ENCODE data around the gene SLC10A3. TPM values are rescaled to one million over a fixed set of nuclear protein-coding genes. Genes with fewer than 3 reads are reported as not detected.
A peak's percentile ranks its signal among the peaks of the same experiment; 100 is the strongest.

The SLC10A3 gene
- total RNA-seq, 2 experiments from 2014 or later: 27.0 to 27.6 TPM

GRCh38 chrX:154476821-154477220 is 13.6 kb downstream of the SLC10A3 start:
- ChIA-PET POLR2A (interaction anchor here (1.2 to 5.8 kb wide), 5 partner anchors 9 to 78 kb away, joined by 4 to 27 read pairs (median 9); partner anchors contain the start of genes RPL10, SLC10A3 and UBL4A), CTCF (interaction anchor here (1.2 kb wide), 1 partner anchor 14 kb away, joined by 4 read pairs; the partner anchor contains the start of gene SLC10A3)
- no peaks in the 10 kb centered on the region for H3K27me3 Mint-ChIP-seq
- no peaks in the 10 kb centered on the region for H3K9me3 Mint-ChIP-seq
- DNase-seq: no peak
- H3K36me3 Mint-ChIP-seq (ENCODE audit: low read depth): peaks cover 3% of the 10 kb centered on the region
- H3K27ac Mint-ChIP-seq: peak overlapping the region; percentile 31
- H3K4me1 Mint-ChIP-seq: peaks cover 24% of the 10 kb centered on the region
- no peak overlapping the region for H3K4me3 Mint-ChIP-seq

GRCh38 chrX:154473683-154474082 is 16.7 kb downstream of the SLC10A3 start:
- Mint-ChIP-seq H3K27me3 (no peaks in the 10 kb centered on the region), H3K4me1 (peaks cover 17% of the 10 kb centered on the region), H3K27ac (peak overlapping the region; percentile 26), H3K36me3 (ENCODE audit: low read depth) (peaks cover 14% of the 10 kb centered on the region), H3K4me3 (no peak overlapping the region), H3K9me3 (no peaks in the 10 kb centered on the region)
- POLR2A ChIA-PET: no interaction called here
- DNase-seq: no peak
- CTCF ChIA-PET: no interaction called here

- H3K4me1 Mint-ChIP-seq: peaks cover 14% of the 10 kb centered on the region
- ChIA-PET POLR2A (no interaction called here), CTCF (no interaction called here)
- H3K9me3 Mint-ChIP-seq: no peaks in the 10 kb centered on the region
- H3K36me3 Mint-ChIP-seq (ENCODE audit: low read depth): peaks cover 14% of the 10 kb centered on the region
- H3K27me3 Mint-ChIP-seq: no peaks in the 10 kb centered on the region
- DNase-seq: no peak
- no peak overlapping the region for H3K27ac Mint-ChIP-seq
- H3K4me3 Mint-ChIP-seq: no peak overlapping the region
These were observed 17.5 kb downstream of the SLC10A3 start for GRCh38 chrX:154472685-154473632.

- no peak for DNase-seq
- H3K4me3 Mint-ChIP-seq: no peak overlapping the region
- no peak overlapping the region for H3K27ac Mint-ChIP-seq
- no peaks in the 10 kb centered on the region for H3K27me3 Mint-ChIP-seq
- H3K36me3 Mint-ChIP-seq (ENCODE audit: low read depth): peaks cover 14% of the 10 kb centered on the region
- no peaks in the 10 kb centered on the region for H3K9me3 Mint-ChIP-seq
- CTCF ChIA-PET: no interaction called here
- H3K4me1 Mint-ChIP-seq: peaks cover 7% of the 10 kb centered on the region
- POLR2A ChIA-PET: no interaction called here
These were observed 18.4 kb downstream of the SLC10A3 start for GRCh38 chrX:154471839-154472684.

- peaks cover 14% of the 10 kb centered on the region for H3K36me3 Mint-ChIP-seq (ENCODE audit: low read depth)
- no peak overlapping the region for H3K27ac Mint-ChIP-seq
- no peaks in the 10 kb centered on the region for H3K27me3 Mint-ChIP-seq
- no peak for DNase-seq
- H3K4me1 Mint-ChIP-seq: peaks cover 3% of the 10 kb centered on the region
- no peaks in the 10 kb centered on the region for H3K9me3 Mint-ChIP-seq
- H3K4me3 Mint-ChIP-seq: no peak overlapping the region
- ChIA-PET POLR2A (no interaction called here), CTCF (no interaction called here)
These were observed 19.4 kb downstream of the SLC10A3 start for GRCh38 chrX:154470914-154471568.

GRCh38 chrX:154470434-154470833 is 20.0 kb downstream of the SLC10A3 start:
- H3K9me3 Mint-ChIP-seq: no peaks in the 10 kb centered on the region
- DNase-seq: no peak
- no peak overlapping the region for H3K4me3 Mint-ChIP-seq
- no peaks in the 10 kb centered on the region for H3K27me3 Mint-ChIP-seq
- peaks cover 12% of the 10 kb centered on the region for H3K36me3 Mint-ChIP-seq (ENCODE audit: low read depth)
- peaks cover under 1% of the 10 kb centered on the region for H3K4me1 Mint-ChIP-seq
- H3K27ac Mint-ChIP-seq: no peak overlapping the region
- ChIA-PET POLR2A (no interaction called here), CTCF (no interaction called here)

GRCh38 chrX:154469880-154470279 is 20.5 kb downstream of the SLC10A3 start:
- Mint-ChIP-seq H3K36me3 (ENCODE audit: low read depth) (peaks cover 11% of the 10 kb centered on the region), H3K4me3 (no peak overlapping the region), H3K27me3 (no peaks in the 10 kb centered on the region), H3K4me1 (no peaks in the 10 kb centered on the region), H3K27ac (no peak overlapping the region), H3K9me3 (no peaks in the 10 kb centered on the region)
- ChIA-PET CTCF (no interaction called here), POLR2A (no interaction called here)
- no peak for DNase-seq

- POLR2A ChIA-PET: no interaction called here
- no peaks in the 10 kb centered on the region for H3K9me3 Mint-ChIP-seq
- H3K27ac Mint-ChIP-seq: no peak overlapping the region
- CTCF ChIA-PET: no interaction called here
- H3K4me1 Mint-ChIP-seq: no peaks in the 10 kb centered on the region
- H3K36me3 Mint-ChIP-seq (ENCODE audit: low read depth): peaks cover 11% of the 10 kb centered on the region
- no peak overlapping the region for H3K4me3 Mint-ChIP-seq
- DNase-seq: no peak
- no peaks in the 10 kb centered on the region for H3K27me3 Mint-ChIP-seq
These were observed 21.3 kb downstream of the SLC10A3 start for GRCh38 chrX:154469114-154469513.

GRCh38 chrX:154468217-154468616 is 22.2 kb downstream of the SLC10A3 start:
- ChIA-PET POLR2A (interaction anchor here (1.3 kb wide), 1 partner anchor 9 kb away, joined by 4 read pairs; no protein-coding TSS in a partner anchor), CTCF (no interaction called here)
- H3K27me3 Mint-ChIP-seq: no peaks in the 10 kb centered on the region
- no peaks in the 10 kb centered on the region for H3K4me1 Mint-ChIP-seq
- peaks cover 11% of the 10 kb centered on the region for H3K36me3 Mint-ChIP-seq (ENCODE audit: low read depth)
- no peak overlapping the region for H3K27ac Mint-ChIP-seq
- H3K9me3 Mint-ChIP-seq: no peaks in the 10 kb centered on the region
- H3K4me3 Mint-ChIP-seq: no peak overlapping the region
- no peak for DNase-seq

GRCh38 chrX:154467556-154467955 is 22.9 kb downstream of the SLC10A3 start:
- Mint-ChIP-seq H3K4me3 (no peak overlapping the region), H3K27ac (no peak overlapping the region), H3K4me1 (no peaks in the 10 kb centered on the region), H3K9me3 (no peaks in the 10 kb centered on the region), H3K36me3 (ENCODE audit: low read depth) (peaks cover 17% of the 10 kb centered on the region), H3K27me3 (no peaks in the 10 kb centered on the region)
- DNase-seq: no peak
- ChIA-PET POLR2A (interaction anchor here (1.3 kb wide), 1 partner anchor 9 kb away, joined by 4 read pairs; no protein-coding TSS in a partner anchor), CTCF (no interaction called here)

GRCh38 chrX:154466907-154467306 is 23.5 kb downstream of the SLC10A3 start:
- Mint-ChIP-seq H3K36me3 (ENCODE audit: low read depth) (peaks cover 17% of the 10 kb centered on the region), H3K27me3 (no peaks in the 10 kb centered on the region), H3K27ac (no peak overlapping the region), H3K9me3 (no peaks in the 10 kb centered on the region), H3K4me1 (no peaks in the 10 kb centered on the region), H3K4me3 (no peak overlapping the region)
- CTCF ChIA-PET: no interaction called here
- POLR2A ChIA-PET: no interaction called here
- no peak for DNase-seq

GRCh38 chrX:154466036-154466435 is 24.4 kb downstream of the SLC10A3 start:
- Mint-ChIP-seq H3K9me3 (no peaks in the 10 kb centered on the region), H3K27me3 (no peaks in the 10 kb centered on the region), H3K27ac (no peak overlapping the region), H3K4me1 (no peaks in the 10 kb centered on the region), H3K4me3 (no peak overlapping the region), H3K36me3 (ENCODE audit: low read depth) (peaks cover 13% of the 10 kb centered on the region)
- no peak for DNase-seq
- ChIA-PET CTCF (no interaction called here), POLR2A (no interaction called here)

- Mint-ChIP-seq H3K27ac (no peak overlapping the region), H3K27me3 (no peaks in the 10 kb centered on the region), H3K9me3 (no peaks in the 10 kb centered on the region), H3K4me1 (no peaks in the 10 kb centered on the region), H3K36me3 (ENCODE audit: low read depth) (peaks cover 13% of the 10 kb centered on the region), H3K4me3 (no peak overlapping the region)
- ChIA-PET POLR2A (no interaction called here), CTCF (no interaction called here)
- DNase-seq: no peak
These were observed 24.8 kb downstream of the SLC10A3 start for GRCh38 chrX:154465601-154466000.
